Right lobe of liver (tissue), 4 donors: ENCODE data around the gene ARRDC5.
"Not testable (repeated sequence)": the region's sequence is repeated elsewhere in the genome, so short reads cannot be mapped to it uniquely, and the experiment has no call there.

Experiments
- POLR2A ChIP-seq: fragments of 450-650 bp; IDR thresholded peaks from one replicate; pipeline ENCODE4 v1.6.1; 2017; ENCODE audit warnings: antibody characterized with exemption, mild to moderate bottlenecking
- TF ChIP-seq, protein P1 (sequence below), 4 donors: fragments of 200-600 bp in 3 of 4; fragments of 450-650 bp in 1 of 4; IDR thresholded peaks; one replicate each; pipeline versions ENCODE4 v1.5.1 to v1.8.0; 2016 to 2022; ENCODE audit warnings: antibody characterized with exemption in 4 of 4, mild to moderate bottlenecking in 2 of 4
- donor health status: DM: no; HTN: no; CAD: no.
- donor health status: DM: no; HTN: no; CAD: no.
- donor health status: DM: no; HTN: yes; CAD: no.

DNA sequence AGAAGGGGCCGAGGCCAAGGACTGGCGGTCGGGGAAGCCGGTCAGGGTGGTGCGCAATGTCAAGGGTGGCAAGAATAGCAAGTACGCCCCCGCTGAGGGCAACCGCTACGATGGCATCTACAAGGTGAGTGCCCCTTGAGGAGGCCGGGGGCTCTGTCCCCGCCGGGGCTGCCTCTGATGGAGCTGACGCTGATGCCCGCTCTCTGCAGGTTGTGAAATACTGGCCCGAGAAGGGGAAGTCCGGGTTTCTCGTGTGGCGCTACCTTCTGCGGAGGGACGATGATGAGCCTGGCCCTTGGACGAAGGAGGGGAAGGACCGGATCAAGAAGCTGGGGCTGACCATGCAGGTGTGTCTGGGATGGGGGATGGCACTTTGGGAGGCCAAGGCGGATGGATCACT is 48.0 kb upstream of the ARRDC5 start:
- TF ChIP-seq, protein P1, sequence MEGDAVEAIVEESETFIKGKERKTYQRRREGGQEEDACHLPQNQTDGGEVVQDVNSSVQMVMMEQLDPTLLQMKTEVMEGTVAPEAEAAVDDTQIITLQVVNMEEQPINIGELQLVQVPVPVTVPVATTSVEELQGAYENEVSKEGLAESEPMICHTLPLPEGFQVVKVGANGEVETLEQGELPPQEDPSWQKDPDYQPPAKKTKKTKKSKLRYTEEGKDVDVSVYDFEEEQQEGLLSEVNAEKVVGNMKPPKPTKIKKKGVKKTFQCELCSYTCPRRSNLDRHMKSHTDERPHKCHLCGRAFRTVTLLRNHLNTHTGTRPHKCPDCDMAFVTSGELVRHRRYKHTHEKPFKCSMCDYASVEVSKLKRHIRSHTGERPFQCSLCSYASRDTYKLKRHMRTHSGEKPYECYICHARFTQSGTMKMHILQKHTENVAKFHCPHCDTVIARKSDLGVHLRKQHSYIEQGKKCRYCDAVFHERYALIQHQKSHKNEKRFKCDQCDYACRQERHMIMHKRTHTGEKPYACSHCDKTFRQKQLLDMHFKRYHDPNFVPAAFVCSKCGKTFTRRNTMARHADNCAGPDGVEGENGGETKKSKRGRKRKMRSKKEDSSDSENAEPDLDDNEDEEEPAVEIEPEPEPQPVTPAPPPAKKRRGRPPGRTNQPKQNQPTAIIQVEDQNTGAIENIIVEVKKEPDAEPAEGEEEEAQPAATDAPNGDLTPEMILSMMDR (IDR thresholded peaks at IDR 0.05): not testable (repeated sequence)
- not testable (repeated sequence) for TF ChIP-seq POLR2A
